IPS-15b (cell line): ENCODE measurements around the gene PRDM5.

Experiments
- H3K27me3 ChIP-seq: one replicate; pipeline ENCODE4 v1.6.1; 2013; ENCODE audit warnings: low read length; ENCODE audit not compliant: control insufficient read depth, insufficient read depth
- H3K36me3 ChIP-seq: one replicate; pipeline ENCODE4 v1.6.1; 2013; ENCODE audit warnings: low read length; ENCODE audit not compliant: control insufficient read depth, insufficient read depth
- H3K4me1 ChIP-seq: one replicate; pipeline ENCODE4 v1.6.1; 2013; ENCODE audit warnings: mild to moderate bottlenecking, low read length; ENCODE audit not compliant: control insufficient read depth, insufficient read depth
- H3K4me3 ChIP-seq: one replicate; pipeline ENCODE4 v1.5.1; 2013; ENCODE audit warnings: low read depth, low read length
- H3K9ac ChIP-seq: one replicate; pipeline ENCODE4 v1.6.1; 2013; ENCODE audit warnings: low read depth, mild to moderate bottlenecking, low read length
- H3K9me3 ChIP-seq: one replicate; pipeline ENCODE4 v1.6.1; 2013; ENCODE audit warnings: mild to moderate bottlenecking, low read length; ENCODE audit not compliant: control insufficient read depth, insufficient read depth

The PRDM5 gene

DNA sequence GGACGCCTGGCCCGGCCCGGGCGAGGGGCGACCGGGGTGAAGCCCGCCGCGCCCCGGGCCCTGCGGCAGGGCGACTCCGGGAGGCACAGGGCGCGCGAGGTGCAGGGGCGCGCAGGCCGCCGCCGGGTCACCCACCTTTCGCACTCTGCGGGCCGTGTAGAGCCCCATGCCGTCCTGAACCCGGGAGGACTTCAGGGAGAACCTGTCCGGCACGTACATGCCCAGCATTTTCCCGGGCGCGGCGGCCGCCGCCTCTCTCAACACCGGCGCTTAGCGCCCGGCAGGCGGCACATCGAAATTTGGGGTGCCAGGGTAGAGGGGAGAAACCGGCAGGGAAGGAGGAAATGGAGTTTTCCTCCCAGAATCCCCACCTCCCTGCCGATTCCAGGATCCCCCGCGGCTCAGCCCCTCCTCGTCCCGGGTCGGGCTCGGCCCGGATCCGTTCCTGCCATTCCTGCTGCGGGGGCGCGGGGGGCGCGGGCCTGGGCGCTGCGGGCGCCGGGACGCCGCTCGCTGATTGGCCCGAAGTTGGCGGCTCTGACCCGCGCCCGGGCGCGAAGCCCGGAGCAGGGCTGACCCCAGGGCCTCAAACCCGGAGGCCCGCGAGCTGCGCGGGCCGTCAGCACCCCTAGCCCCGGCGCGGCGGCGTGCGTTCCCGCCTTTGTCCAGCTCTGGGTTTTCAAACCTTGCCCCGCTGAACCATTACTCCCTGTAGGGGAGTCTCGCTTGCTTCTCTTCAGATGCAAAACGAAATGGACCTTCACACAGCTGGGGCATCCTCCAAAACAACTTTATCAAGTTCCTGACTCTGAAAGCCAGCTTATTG, at the start of gene PRDM5:
Gene PRDM5, minus strand, starts transcription at position 346 of the 826 bp plus-strand sequence. Its CDS starts 118 bp downstream, at position 228.
- H3K9ac ChIP-seq = peak within 1 kb of the TSS; percentile 68
- peaks cover 12% of the 10 kb centered on the region for H3K4me1 ChIP-seq
- H3K36me3 ChIP-seq = no peaks in the 10 kb centered on the region
- H3K9me3 ChIP-seq = no peaks in the 10 kb centered on the region
- H3K27me3 ChIP-seq = no peaks in the 10 kb centered on the region
- peak within 1 kb of the TSS; percentile 81 for H3K4me3 ChIP-seq

DNA sequence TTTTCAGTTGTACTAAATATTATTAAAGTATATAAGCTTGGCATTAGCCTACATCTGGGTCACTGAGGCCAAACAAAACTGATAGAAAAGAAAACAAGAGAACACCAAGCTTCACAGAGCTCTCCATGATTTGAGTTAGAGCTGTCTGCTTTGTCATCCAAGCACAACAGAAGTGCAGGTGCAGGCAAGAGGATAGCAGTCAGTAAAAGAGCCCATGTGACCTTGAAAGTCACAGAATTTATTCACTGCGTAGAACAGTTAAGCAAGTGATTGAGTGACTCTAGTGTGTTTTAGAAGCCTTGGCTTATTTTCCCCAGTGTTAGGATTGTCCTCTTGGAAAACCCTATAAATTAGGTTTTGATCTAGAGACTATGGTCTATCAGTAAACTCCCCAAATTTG, 49.4 kb upstream of the PRDM5 start:
- Histone ChIP-seq H3K4me3 (no peak overlapping the region), H3K27me3 (no peaks in the 10 kb centered on the region), H3K9me3 (no peaks in the 10 kb centered on the region), H3K9ac (no peak overlapping the region), H3K36me3 (no peaks in the 10 kb centered on the region), H3K4me1 (no peaks in the 10 kb centered on the region)

DNA sequence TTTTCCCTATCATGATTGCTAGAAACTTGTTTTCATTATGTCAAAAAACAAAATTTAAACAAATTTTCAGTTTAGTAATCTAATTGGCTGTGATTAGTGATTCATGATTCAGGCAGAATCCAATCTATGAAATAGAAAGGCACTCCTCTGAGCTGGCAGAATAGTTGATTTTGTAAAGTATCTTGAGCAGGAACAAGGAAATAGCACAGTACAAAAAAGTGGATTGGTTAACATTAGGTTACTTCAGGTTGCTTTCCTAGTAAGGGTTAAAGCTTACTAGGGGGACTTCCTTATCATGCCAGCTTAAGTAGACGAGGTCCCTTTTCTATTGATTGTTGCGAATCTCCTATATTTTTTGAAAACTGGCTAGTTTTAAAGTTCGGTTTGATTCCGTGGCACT, 43.4 kb upstream of the PRDM5 start:
- Histone ChIP-seq H3K4me1 (peaks cover 11% of the 10 kb centered on the region), H3K9me3 (no peaks in the 10 kb centered on the region), H3K9ac (no peak overlapping the region), H3K4me3 (no peak overlapping the region), H3K36me3 (no peaks in the 10 kb centered on the region), H3K27me3 (no peaks in the 10 kb centered on the region)

DNA sequence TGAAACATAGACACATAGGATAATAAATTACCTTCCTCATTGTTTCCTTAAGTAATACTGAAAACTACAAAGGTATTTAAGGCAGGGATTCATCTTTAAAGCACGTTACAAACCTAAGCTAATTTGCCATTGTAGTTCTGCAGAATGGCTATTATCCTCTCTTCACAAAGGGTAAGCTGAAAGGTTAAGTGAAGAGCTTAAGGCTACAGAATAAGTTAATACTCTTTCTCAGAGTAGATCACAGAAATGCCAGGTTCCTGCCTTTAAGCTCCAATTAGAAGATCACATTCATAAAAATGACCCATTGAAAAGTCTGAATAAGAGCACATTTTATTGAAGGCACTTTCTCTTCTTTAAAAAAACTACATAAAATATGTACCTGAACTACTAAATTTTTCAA, 42.1 kb upstream of the PRDM5 start:
- Histone ChIP-seq H3K9me3 (no peaks in the 10 kb centered on the region), H3K4me1 (peaks cover 11% of the 10 kb centered on the region), H3K27me3 (no peaks in the 10 kb centered on the region), H3K4me3 (no peak overlapping the region), H3K9ac (no peak overlapping the region), H3K36me3 (no peaks in the 10 kb centered on the region)

DNA sequence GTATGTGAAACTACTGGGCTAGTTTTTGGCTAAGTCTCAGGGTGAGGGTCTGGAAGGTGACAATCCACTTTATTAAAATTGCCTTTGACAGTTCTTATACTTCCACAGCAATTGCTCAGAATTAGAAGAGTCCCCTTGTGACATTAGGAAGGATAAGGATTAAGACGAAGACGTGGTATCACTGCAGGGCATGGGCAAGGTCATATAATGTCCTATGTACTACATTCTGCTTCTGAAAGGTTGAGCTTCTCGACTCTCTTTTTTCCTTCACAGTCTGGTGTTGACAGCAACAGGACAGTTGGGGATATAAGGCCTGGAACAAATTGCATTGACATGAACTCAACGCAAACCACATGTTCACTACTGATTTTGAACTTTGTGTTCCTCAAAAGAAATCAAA, 40.9 kb upstream of the PRDM5 start:
- H3K27me3 ChIP-seq = no peaks in the 10 kb centered on the region
- H3K36me3 ChIP-seq = no peaks in the 10 kb centered on the region

DNA sequence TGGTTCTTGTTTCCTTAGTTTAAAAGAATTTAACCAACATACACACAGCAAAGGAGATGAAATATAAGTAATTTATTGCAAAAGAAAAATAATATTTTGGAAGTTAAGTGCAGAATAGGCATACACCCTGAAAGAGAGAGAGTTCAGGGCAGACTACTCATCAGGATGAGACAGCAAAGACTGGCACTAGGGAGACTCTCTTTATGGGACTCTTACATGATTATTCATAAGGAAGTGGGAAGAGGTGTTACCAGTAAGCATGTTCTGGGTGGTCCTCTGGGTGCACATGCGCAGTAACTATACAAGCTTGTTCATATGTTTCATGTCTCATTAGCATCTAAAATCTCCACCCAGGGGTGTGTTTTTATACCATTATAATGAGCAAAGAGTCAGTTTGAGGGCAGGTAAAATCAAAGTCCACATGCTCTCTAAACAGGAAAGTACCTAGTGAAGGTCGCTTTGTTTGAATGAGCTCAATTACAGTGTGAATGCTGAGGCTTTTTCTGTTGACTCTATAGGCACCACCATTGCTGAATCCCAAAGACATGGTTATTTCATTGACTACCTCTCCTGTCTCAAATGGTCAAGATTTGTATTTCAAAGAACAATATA, 38.2 kb upstream of the PRDM5 start:
- H3K36me3 ChIP-seq = no peaks in the 10 kb centered on the region
- no peak overlapping the region for H3K4me3 ChIP-seq
- peaks cover 11% of the 10 kb centered on the region for H3K4me1 ChIP-seq
- no peaks in the 10 kb centered on the region for H3K9me3 ChIP-seq
- no peak overlapping the region for H3K9ac ChIP-seq
- H3K27me3 ChIP-seq = no peaks in the 10 kb centered on the region

More for the DNA sequence above, 40.9 kb upstream of the PRDM5 start:
- H3K4me1 ChIP-seq = peaks cover 11% of the 10 kb centered on the region
- no peak overlapping the region for H3K9ac ChIP-seq
- no peaks in the 10 kb centered on the region for H3K9me3 ChIP-seq
- H3K4me3 ChIP-seq = no peak overlapping the region

DNA sequence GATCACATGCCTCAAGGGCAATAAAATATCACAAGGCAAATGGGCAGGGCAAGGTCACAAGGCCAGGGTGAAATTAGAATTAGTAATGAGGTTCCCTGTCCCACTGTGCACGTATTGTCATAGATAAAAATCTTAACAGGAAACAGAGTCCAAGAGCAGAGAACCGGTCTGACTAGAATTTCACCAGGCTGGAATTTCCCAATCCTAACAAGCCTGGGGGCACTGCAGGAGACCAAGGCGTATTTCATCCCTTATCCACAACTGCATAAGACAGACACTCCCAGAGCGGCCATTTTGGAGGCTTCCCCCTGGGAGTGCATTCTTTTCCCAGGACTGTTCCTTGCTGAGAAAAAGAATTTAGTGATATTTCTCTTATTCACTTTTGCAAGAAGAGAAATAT, 25.9 kb upstream of the PRDM5 start:
- Histone ChIP-seq H3K9ac (no peak overlapping the region), H3K36me3 (no peaks in the 10 kb centered on the region), H3K27me3 (no peaks in the 10 kb centered on the region), H3K4me3 (no peak overlapping the region), H3K9me3 (peaks cover 1% of the 10 kb centered on the region), H3K4me1 (no peaks in the 10 kb centered on the region)

DNA sequence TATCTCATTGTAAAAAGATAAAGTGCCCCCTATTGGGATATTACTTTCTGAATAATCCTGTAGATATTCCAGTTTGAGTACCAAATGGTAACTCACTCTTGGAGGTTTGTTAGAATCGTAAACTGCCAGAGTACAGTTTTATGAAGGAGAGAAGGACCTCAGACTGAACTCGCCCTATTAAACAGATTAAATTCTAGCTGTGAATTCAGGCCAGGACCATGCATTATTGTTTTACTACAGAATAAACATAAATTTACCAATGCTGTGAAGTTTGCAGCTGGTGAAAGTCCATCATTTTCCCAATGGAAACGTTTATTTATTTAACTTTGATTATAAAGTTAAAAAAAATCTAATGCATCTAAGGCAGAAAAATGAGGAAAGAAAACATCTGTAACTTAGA, 20.2 kb upstream of the PRDM5 start:
- H3K36me3 ChIP-seq = no peaks in the 10 kb centered on the region
- no peaks in the 10 kb centered on the region for H3K4me1 ChIP-seq
- H3K9me3 ChIP-seq = no peaks in the 10 kb centered on the region
- no peaks in the 10 kb centered on the region for H3K27me3 ChIP-seq
- no peak overlapping the region for H3K9ac ChIP-seq
- no peak overlapping the region for H3K4me3 ChIP-seq

DNA sequence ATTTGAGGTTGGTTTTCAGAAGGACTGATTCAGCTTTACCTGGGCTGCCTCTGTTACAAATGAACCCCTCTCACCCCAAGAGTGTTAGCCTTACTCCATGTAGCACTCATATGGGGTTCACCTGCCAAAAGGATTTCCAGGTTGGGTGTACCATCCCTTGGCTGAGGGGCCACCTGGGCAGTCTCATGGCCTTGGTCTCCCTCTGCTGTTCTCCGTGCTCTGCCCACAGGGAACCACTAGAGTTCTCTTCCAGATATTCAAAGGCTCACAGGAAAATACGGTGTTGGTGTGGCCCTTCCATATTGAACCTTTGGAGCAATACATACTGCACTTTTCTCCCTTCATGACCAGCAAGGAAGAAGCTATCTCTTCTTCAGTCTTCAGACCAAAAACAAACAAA, 18.0 kb upstream of the PRDM5 start:
- no peaks in the 10 kb centered on the region for H3K27me3 ChIP-seq
- no peaks in the 10 kb centered on the region for H3K9me3 ChIP-seq
- no peaks in the 10 kb centered on the region for H3K36me3 ChIP-seq
- H3K4me1 ChIP-seq = no peaks in the 10 kb centered on the region
- no peak overlapping the region for H3K4me3 ChIP-seq
- H3K9ac ChIP-seq = no peak overlapping the region

DNA sequence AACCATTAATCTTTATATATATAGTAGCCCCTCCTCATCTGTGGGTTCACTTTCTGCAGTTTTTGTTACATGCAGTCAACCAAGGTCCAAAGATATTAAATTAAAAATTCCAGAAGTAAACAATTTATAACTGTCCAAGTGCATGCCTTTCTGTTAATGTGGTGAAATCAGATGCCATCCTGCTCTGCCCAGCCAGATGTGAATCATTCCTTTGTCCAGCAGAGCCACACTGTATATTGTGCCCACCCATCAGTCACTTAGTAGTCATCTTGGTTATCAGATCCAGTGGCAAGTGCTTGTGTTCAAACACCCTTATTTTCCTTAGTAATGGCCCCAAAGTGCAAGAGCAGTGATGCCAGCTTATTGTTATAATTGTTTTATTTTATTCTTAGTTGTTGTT, 17.2 kb upstream of the PRDM5 start:
- H3K27me3 ChIP-seq = no peaks in the 10 kb centered on the region
- no peaks in the 10 kb centered on the region for H3K4me1 ChIP-seq
- H3K9ac ChIP-seq = no peak overlapping the region
- no peak overlapping the region for H3K4me3 ChIP-seq
- no peaks in the 10 kb centered on the region for H3K9me3 ChIP-seq
- H3K36me3 ChIP-seq = no peaks in the 10 kb centered on the region

DNA sequence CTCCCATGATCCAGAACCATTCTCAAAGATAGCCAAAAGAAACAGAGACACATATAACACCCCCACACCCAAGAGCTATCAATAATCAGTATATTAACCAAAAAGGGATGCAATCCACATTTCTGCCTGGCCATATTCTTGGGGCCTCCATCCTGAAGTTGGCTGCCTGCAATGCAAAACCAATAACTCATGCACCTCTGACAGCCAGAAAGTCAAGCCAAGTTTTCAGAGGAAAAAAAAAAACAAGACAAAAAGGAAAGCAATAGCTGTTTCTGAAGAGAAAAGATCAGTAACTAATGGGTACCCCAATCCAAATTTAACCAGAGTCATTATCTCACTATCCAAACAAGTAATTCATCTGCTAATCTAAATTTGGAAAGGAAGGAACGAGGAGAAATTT, 7.3 kb upstream of the PRDM5 start:
- no peaks in the 10 kb centered on the region for H3K9me3 ChIP-seq
- H3K36me3 ChIP-seq = no peaks in the 10 kb centered on the region
- no peak overlapping the region for H3K4me3 ChIP-seq
- no peaks in the 10 kb centered on the region for H3K27me3 ChIP-seq
- no peak overlapping the region for H3K9ac ChIP-seq
- no peaks in the 10 kb centered on the region for H3K4me1 ChIP-seq

DNA sequence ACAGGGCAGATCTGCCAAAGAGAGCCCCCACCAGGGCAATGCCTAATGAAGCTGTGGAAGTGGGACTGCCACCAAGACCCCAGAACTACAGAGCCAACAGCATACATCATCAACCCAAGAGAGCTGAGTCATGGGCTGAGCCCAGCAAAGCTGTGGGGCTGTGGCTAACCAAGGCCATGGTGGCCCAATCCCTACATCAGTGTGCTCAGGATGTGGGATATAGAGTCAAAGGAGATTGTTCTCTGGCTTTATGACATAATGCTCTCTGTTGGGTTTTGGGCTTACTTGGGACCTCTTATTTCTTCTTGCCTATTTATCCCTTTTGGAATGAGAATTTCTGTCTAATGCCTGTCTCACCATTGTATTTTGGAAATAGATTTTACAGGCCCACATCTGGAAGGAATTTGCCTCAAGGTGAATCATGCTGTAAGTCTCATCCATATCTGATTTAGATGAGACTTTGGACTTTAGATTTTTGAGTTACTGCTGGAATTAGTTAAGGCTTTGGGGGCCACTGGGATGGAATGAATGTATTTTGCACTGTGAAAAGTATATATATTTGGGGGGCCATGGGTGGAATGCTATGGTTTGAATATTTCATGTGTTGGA, 5.4 kb upstream of the PRDM5 start:
- H3K9me3 ChIP-seq = no peaks in the 10 kb centered on the region
- no peaks in the 10 kb centered on the region for H3K4me1 ChIP-seq
- no peak overlapping the region for H3K4me3 ChIP-seq
- no peaks in the 10 kb centered on the region for H3K36me3 ChIP-seq
- H3K27me3 ChIP-seq = no peaks in the 10 kb centered on the region
- no peak overlapping the region for H3K9ac ChIP-seq
